NCI-H128 (cell line): ENCODE data around the gene PIP4K2C.

Experiments used
- DNase-seq: peaks from one replicate; lab custom pipeline; 2025; ENCODE audit not compliant: unreplicated experiment; lab: John Stamatoyannopoulos, UW

PIP4K2C gene

DNA sequence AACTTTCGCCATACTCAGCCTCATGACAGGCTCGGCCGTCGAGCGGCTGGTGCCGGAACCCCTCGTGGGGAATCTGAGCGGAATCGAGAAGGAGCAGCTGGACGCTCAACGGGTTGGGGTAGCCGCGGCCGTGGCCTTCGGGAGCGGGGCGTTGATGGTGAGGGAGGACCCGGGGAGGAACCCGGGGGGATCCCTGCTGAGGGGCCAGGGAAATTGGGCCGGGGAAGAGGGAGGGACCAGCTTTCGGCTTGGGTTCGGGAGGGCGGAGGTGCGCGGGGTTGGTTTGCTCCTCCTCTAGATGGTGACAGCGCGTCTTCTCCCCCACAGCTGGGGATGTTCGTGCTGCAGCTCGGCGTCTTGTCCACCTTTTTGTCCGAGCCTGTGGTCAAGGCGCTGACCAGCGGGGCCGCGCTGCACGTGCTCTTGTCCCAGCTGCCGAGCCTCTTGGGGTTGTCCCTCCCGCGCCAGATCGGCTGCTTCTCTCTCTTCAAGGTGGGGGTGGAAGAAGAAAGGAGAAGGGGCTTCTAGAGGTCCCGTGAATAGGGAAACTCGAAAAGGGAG is 30.0 kb downstream of the PIP4K2C start:
- DNase-seq = no peak

DNA sequence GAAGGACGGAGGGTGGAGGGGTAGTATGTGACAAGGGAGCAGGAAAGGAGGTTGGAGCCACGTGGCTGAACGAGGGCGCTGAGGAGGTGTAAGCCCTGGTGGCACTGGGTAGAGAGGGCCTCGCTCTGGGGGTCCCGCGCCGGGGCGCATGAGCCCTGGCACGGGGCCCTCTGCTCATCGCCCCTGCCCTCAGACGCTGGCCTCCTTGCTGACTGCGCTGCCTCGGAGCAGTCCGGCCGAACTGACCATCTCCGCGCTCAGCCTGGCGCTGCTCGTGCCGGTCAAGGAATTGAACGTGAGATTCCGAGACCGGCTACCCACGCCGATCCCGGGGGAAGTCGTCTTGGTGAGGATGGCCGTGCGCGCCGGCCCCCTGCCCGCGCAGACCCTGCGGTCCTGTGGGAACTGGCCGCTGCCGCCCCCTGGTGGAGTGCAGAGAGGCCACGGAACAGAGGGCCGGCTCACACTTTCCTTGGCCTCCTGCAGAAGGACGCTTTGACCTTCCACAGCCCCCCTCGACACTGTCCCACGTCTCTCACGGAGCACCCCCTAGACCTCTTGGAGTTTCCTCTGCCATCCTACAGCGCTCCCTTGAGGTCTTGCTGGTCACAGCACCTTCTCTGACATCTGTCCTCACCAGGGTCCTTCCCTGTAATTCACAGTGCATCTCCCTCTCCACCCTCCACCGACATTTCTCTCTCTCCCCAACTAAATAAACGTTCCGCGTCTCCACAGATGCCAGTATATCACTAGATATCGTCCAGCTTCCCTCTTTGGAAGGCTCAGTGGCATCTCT is 30.7 kb downstream of the PIP4K2C start:
- DNase-seq = no peak

GRCh38 chr12:57622293-57623245 is 31.6 kb downstream of the PIP4K2C start:
- no peak for DNase-seq

GRCh38 chr12:57623385-57623784 is 32.4 kb downstream of the PIP4K2C start:
- no peak for DNase-seq

DNA sequence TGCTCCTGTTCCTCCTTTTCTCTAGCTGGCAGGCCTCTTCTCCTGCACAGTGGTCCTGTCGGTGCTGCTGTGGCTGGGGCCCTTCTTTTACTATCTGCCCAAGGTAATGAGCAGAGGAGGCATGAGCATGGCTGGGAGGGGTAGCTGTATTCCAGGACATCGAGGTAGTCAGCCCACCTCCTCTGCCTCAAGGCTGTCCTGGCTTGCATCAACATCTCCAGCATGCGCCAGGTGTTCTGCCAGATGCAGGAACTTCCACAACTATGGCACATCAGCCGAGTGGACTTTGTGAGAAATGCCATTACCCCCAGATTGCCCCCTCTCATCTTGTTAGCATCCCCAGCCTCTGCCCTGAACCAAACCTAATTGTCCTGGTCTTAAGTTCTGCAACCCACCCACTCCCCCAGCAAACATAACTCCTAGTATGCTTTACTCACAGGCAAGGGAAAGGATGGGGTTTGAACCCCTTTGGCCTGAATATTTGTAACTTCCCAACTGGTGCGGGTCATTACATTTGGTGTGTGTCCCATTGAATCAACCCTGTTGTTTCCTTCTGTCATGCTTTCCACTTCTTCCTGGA is 32.9 kb downstream of the PIP4K2C start:
- DNase-seq = no peak

- DNase-seq = no peak
These were observed 33.6 kb downstream of the PIP4K2C start for GRCh38 chr12:57624441-57625220.

- no peak for DNase-seq
These were observed 34.5 kb downstream of the PIP4K2C start for GRCh38 chr12:57625261-57626032.

- DNase-seq = no peak
These were observed 35.3 kb downstream of the PIP4K2C start for GRCh38 chr12:57626111-57626920.

DNA sequence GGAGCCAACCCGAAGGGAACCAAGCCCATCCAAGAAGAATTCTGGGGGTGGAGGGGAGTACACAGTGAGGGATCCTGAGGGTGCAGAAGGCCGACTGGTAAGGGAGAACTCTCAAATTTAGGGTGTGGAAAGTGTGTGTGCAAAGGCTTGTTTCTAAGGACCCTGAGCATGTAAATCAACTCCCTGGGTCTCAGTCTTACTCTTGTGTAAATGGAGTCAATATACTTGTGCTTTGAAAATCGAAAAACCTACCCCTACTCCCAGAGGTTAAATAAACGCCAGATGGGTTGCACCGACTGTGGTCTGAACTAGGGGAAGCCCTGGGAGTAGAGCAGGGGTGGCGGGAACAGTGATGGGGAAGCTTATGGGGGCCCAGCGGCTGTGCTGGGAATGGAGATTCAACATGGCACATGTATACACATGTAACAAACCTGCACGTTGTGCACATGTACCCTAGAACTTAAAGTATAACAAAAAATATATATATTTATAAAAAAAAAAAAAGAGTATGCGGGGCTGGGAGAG is 36.0 kb downstream of the PIP4K2C start:
- DNase-seq = no peak

DNA sequence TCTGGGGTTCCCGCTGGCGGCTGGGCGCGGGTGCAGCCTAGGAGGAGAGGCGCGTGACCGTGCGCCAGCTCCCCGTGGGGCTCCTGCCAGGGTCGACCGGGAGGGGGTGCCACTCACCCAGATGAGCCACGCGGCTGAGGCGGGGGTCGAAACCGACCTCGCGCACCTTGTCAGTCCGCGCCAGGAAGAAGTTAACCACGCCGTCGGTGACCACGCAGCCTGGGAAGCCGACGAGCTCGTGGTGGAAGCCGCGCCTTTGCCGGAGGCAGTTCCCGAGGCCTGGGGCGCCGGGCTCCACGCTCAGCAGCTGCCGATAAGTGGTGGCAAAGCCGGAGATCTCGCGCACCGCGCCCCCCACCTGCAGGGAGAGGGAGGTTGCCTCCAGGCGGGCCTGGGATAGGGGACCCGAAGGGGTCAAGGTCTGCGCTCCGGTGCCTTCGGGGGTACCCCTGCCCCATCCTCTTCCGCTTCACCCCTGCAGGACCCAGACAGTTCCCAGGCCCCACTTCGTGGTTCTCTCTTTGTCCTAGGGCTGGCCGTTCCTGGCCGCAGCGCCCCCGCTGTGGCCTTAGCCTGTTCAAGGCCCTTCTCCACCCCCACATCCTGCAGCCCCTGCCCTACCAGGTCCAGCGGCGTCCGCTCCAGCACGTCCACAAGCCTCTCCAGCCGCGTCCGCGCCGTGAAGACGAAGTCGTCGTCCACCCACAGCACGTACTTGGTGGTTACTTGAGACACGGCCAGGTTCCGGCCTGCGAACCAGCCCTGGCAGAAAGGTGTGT is 36.7 kb downstream of the PIP4K2C start:
- DNase-seq = no peak

DNA sequence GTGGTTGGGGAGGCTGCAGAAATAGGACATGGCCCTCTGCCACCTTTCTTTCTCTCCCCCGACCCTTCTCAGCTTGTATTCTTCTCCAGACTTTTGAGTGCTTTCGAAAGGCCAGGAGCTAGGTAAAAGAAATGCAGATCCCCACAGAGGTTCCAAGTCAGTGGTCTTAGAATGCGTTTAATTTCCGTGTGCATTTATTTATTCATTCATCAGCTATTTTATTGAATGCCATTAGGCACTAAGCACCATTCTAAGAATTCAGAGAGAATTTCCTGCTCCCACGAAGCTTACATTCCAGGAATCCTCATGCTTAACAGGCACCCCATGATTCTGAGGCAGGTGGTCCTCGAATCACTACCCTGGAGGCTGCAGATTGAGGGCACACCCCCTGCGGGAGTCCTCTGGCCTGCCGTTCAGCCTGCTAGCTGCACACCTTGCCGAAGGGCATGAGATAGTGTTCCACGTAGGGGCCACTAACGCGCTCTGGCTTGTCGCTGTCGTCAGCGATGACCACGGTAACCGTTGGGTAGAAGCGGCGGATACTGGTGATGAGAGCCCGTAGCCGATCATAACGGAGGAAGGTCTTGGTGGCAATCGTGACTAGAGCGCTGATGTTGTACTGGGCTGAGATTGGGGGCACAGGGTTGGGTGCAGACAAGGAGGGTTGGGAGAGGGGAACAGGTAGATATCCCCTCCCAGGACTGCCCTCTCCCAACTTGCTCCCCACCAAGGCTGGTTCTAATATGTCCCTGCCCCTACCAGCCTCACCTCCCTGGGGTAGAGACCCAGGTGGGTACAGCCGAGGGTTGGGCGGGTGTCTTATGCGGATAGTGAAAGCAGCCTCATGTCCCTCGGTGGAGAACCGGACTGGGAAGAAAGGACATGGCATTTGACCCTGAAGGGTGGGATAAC is 37.5 kb downstream of the PIP4K2C start:
- DNase-seq = no peak

- DNase-seq = no peak
These were observed 39.0 kb downstream of the PIP4K2C start for GRCh38 chr12:57629897-57630471.

DNA sequence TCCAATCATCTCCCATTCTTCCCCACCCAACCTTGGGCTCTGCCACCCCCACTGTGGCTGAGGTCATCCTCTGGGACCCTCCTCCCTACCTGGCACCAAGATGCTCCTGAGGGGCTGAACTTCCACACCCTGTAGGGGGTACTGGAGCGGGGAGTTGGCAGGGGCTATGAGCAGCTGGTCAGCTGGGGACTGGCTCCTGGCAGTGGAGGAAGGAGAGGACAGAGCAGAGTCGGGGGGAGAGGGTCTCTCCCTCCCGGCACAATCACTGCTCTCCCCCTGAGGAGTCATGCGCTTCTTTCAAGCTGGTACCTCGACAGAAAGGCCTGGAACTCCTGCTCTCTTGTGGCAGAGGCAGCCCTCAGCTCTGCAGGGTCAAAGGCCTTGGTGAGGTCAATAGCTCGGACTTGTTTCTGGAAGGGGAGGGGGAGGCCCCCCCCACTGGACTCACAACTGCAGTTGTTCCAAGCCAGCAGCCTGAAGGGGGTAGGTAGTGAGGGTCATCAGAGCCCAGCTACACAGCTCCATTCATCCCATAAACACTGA is 40.0 kb downstream of the PIP4K2C start:
- no peak for DNase-seq

- no peak for DNase-seq
These were observed 40.6 kb downstream of the PIP4K2C start for GRCh38 chr12:57631566-57632072.

- DNase-seq = no peak
These were observed 41.3 kb downstream of the PIP4K2C start for GRCh38 chr12:57632073-57632957.
